Chondrocyte (in vitro differentiated cells): ENCODE results near the gene SLC4A3. TPM values are rescaled to one million over a fixed set of nuclear protein-coding genes. Genes with fewer than 3 reads are reported as not detected.

Experiments used
- DNase-seq: peaks from one replicate; pipeline ENCODE4 v3.0.0; 2021; ENCODE audit warnings: mixed read lengths, low spot score
- H3K27ac Mint-ChIP-seq: one replicate; pipeline ENCODE4 v1.8.0; 2021; ENCODE audit warnings: mild to moderate bottlenecking, moderate library complexity, mixed read lengths; ENCODE audit not compliant: unreplicated experiment
- H3K27me3 Mint-ChIP-seq: 2 replicates; pipeline ENCODE4 v1.8.0; 2021; ENCODE audit warnings: low read depth, mixed read lengths
- H3K36me3 Mint-ChIP-seq: 2 replicates; pipeline ENCODE4 v1.8.0; 2021; ENCODE audit warnings: low read depth, mixed read lengths
- H3K4me1 Mint-ChIP-seq: 2 replicates; pipeline ENCODE4 v1.8.0; 2021; ENCODE audit warnings: low read depth, mild to moderate bottlenecking, mixed read lengths
- H3K4me3 Mint-ChIP-seq: one replicate; pipeline ENCODE4 v1.8.0; 2021; ENCODE audit warnings: mild to moderate bottlenecking, moderate library complexity, mixed read lengths; ENCODE audit not compliant: unreplicated experiment
- H3K9me3 Mint-ChIP-seq: 2 replicates; pipeline ENCODE4 v1.8.0; 2021; ENCODE audit warnings: low read depth, mixed read lengths
- CTCF ChIP-seq: fragments of 200-600 bp; sonication (generic); IDR thresholded peaks from 2 replicates; pipeline ENCODE4 v1.5.0; 2021; ENCODE audit warnings: antibody characterized with exemption, mild to moderate bottlenecking, moderate library complexity
- total RNA-seq: library from RNA; stranded (reverse); gene quantifications from 3 replicates; pipeline ENCODE4 v1.2.1, GENCODE V29; 2021

Gene SLC4A3
- total RNA-seq, 1 donor from 2014 or later = 17.2 TPM

- no peak for TF ChIP-seq CTCF
- no peak overlapping the region for H3K4me3 Mint-ChIP-seq
- H3K27ac Mint-ChIP-seq = no peak overlapping the region
- H3K9me3 Mint-ChIP-seq = no peaks in the 10 kb centered on the region
- no peak for DNase-seq
- no peaks in the 10 kb centered on the region for H3K27me3 Mint-ChIP-seq
- peaks cover 35% of the 10 kb centered on the region for H3K36me3 Mint-ChIP-seq
- H3K4me1 Mint-ChIP-seq = no peaks in the 10 kb centered on the region
These were observed 16.1 kb upstream of the SLC4A3 start for GRCh38 chr2:219611306-219611705.

- Mint-ChIP-seq H3K9me3 (no peaks in the 10 kb centered on the region), H3K4me3 (no peak overlapping the region), H3K27ac (no peak overlapping the region), H3K36me3 (peaks cover 30% of the 10 kb centered on the region), H3K4me1 (no peaks in the 10 kb centered on the region), H3K27me3 (no peaks in the 10 kb centered on the region)
- TF ChIP-seq CTCF = no peak
- no peak for DNase-seq
These were observed 15.4 kb upstream of the SLC4A3 start for GRCh38 chr2:219611866-219612576.

- no peak for DNase-seq
- no peak overlapping the region for H3K4me3 Mint-ChIP-seq
- H3K27me3 Mint-ChIP-seq = no peaks in the 10 kb centered on the region
- H3K27ac Mint-ChIP-seq = no peak overlapping the region
- peaks cover 28% of the 10 kb centered on the region for H3K36me3 Mint-ChIP-seq
- H3K9me3 Mint-ChIP-seq = no peaks in the 10 kb centered on the region
- no peak for TF ChIP-seq CTCF
- no peaks in the 10 kb centered on the region for H3K4me1 Mint-ChIP-seq
These were observed 14.7 kb upstream of the SLC4A3 start for GRCh38 chr2:219612577-219613286.

- H3K4me1 Mint-ChIP-seq = no peaks in the 10 kb centered on the region
- H3K27me3 Mint-ChIP-seq = no peaks in the 10 kb centered on the region
- no peak overlapping the region for H3K4me3 Mint-ChIP-seq
- H3K36me3 Mint-ChIP-seq = peaks cover 28% of the 10 kb centered on the region
- DNase-seq = no peak
- H3K27ac Mint-ChIP-seq = no peak overlapping the region
- TF ChIP-seq CTCF = no peak
- no peaks in the 10 kb centered on the region for H3K9me3 Mint-ChIP-seq
These were observed 13.9 kb upstream of the SLC4A3 start for GRCh38 chr2:219613461-219614070.

- H3K27me3 Mint-ChIP-seq = no peaks in the 10 kb centered on the region
- no peak for DNase-seq
- no peaks in the 10 kb centered on the region for H3K4me1 Mint-ChIP-seq
- H3K4me3 Mint-ChIP-seq = no peak overlapping the region
- no peak for TF ChIP-seq CTCF
- peaks cover 28% of the 10 kb centered on the region for H3K36me3 Mint-ChIP-seq
- H3K27ac Mint-ChIP-seq = no peak overlapping the region
- no peaks in the 10 kb centered on the region for H3K9me3 Mint-ChIP-seq
These were observed 13.2 kb upstream of the SLC4A3 start for GRCh38 chr2:219614076-219614860.
